Ectodermal cell (in vitro differentiated cells): ENCODE data around the gene SDR42E1. TPM values are rescaled to one million over a fixed set of nuclear protein-coding genes. Genes with fewer than 3 reads are reported as not detected.

Experiments
- H3K27ac ChIP-seq: 2 replicates; pipeline ENCODE4 v1.7.0; 2013; ENCODE audit warnings: mild to moderate bottlenecking, low read depth, low read length; ENCODE audit not compliant: insufficient read depth, poor library complexity, severe bottlenecking
- H3K27me3 ChIP-seq: 2 replicates; pipeline ENCODE4 v1.7.0; 2013; ENCODE audit warnings: mild to moderate bottlenecking, low read length; ENCODE audit not compliant: insufficient read depth, control insufficient read depth, poor library complexity, severe bottlenecking
- H3K36me3 ChIP-seq: one replicate; pipeline ENCODE4 v1.7.0; 2013; ENCODE audit warnings: low read length; ENCODE audit not compliant: control insufficient read depth, insufficient read depth
- H3K4me1 ChIP-seq: one replicate; pipeline ENCODE4 v1.7.0; 2013; ENCODE audit warnings: low read length; ENCODE audit not compliant: control insufficient read depth, insufficient read depth
- H3K4me3 ChIP-seq: 2 replicates; pipeline ENCODE4 v1.7.0; 2013; ENCODE audit warnings: low read depth, low read length, control low read depth; ENCODE audit not compliant: insufficient read depth
- H3K9me3 ChIP-seq: 2 replicates; pipeline ENCODE4 v1.7.0; 2013; ENCODE audit warnings: mild to moderate bottlenecking, low read length, moderate library complexity; ENCODE audit not compliant: control insufficient read depth
- WGBS, 2 experiments: methylation state at CpG; one replicate each; pipeline ENCODE4 v1.1.7; 2013; ENCODE audit warnings: missing lambda C conversion rate in 2 of 2; 5-methylcytosine and 5-hydroxymethylcytosine counted together
- polyA plus RNA-seq, 4 experiments: library from polyadenylated mRNA; stranded (reverse); fragments of 50-300 nt; gene quantifications; one replicate each; pipeline ENCODE4 v1.2.3, GENCODE V29; 2013

The SDR42E1 gene
- 0.06 TPM for polyA plus RNA-seq (2013, experiment 1 of 4)
- polyA plus RNA-seq (2013, experiment 2 of 4) = 0.20 TPM
- not detected for polyA plus RNA-seq (2013, experiment 3 of 4)
- 0.12 TPM for polyA plus RNA-seq (2013, experiment 4 of 4)

DNA sequence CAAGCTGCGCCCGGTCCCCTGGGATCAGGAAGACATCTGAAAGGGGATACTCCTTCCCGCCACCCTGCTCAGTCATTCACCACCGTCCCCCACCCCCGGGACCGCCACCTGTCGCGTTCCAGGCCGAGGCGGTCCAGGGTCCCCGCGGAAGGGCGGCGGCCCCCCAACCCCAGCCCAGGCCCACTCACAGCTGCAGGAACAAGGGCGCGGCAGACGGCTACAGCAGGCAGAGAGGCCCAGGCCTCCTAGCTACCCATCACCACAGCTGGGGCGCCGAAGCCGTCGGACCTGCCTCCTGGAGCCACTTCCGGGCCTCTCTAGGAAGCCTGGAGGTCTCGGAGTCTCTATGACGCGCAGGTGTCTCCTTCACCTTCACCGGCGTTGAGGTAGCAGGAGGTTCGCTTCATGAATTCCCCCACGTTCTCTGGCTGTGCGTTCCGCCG is at the start of gene SDR42E1:
Gene SDR42E1, minus strand, starts transcription at position 272 of the 443 bp plus-strand sequence. CDS start 10,612 bp downstream, outside the sequence.
- 92 to 93% methylated on average over 32 of the region's 32 CpGs for WGBS, 2 experiments
- Histone ChIP-seq H3K4me3 (no peak within 1 kb of the TSS), H3K27me3 (no peaks in the 10 kb centered on the region), H3K27ac (no peak within 1 kb of the TSS), H3K4me1 (no peaks in the 10 kb centered on the region), H3K36me3 (no peaks in the 10 kb centered on the region), H3K9me3 (peaks cover 4% of the 10 kb centered on the region)

DNA sequence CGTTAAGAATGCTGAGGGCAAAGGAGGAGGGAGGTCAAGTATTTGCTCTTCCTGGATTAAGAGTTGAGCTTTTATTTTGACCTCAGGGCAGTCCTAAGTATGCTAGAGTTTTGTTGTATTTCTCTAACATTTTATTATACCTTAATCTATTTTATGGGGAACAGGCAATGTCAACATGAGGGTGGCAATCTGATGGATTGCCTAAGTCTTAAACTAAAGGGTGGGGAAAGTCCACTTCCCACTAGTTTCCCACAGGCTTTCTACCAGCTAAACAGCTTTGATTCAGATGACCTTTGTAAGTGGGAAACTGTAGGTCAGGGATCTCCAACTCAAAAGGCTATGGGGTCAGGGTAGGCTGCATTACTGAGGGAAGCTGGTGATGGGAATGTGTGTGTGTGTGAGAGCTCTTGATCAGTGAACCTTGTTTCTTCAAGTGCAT is 48.7 kb upstream of the SDR42E1 start:
- H3K9me3 ChIP-seq = no peaks in the 10 kb centered on the region
- H3K27me3 ChIP-seq = no peaks in the 10 kb centered on the region
- no peaks in the 10 kb centered on the region for H3K4me1 ChIP-seq
- H3K36me3 ChIP-seq = no peaks in the 10 kb centered on the region
- H3K27ac ChIP-seq = no peak overlapping the region
- H3K4me3 ChIP-seq = no peak overlapping the region
- WGBS, 2 experiments = 92 to 94% methylated on average over 1 of the region's 1 CpG

GRCh38 chr16:82059161-82059982 is 48.1 kb upstream of the SDR42E1 start:
- H3K27ac ChIP-seq = no peak overlapping the region
- 96% methylated on average over 7 to 8 of the region's 8 CpGs for WGBS, 2 experiments
- no peaks in the 10 kb centered on the region for H3K27me3 ChIP-seq
- no peaks in the 10 kb centered on the region for H3K9me3 ChIP-seq
- H3K36me3 ChIP-seq = no peaks in the 10 kb centered on the region
- H3K4me1 ChIP-seq = no peaks in the 10 kb centered on the region
- H3K4me3 ChIP-seq = no peak overlapping the region

GRCh38 chr16:82056550-82056896 is 45.3 kb upstream of the SDR42E1 start:
- 75 to 88% methylated on average over 1 to 2 of the region's 3 CpGs for WGBS, 2 experiments
- no peaks in the 10 kb centered on the region for H3K36me3 ChIP-seq
- no peaks in the 10 kb centered on the region for H3K27me3 ChIP-seq
- no peak overlapping the region for H3K4me3 ChIP-seq
- H3K27ac ChIP-seq = no peak overlapping the region
- no peaks in the 10 kb centered on the region for H3K9me3 ChIP-seq
- H3K4me1 ChIP-seq = no peaks in the 10 kb centered on the region

DNA sequence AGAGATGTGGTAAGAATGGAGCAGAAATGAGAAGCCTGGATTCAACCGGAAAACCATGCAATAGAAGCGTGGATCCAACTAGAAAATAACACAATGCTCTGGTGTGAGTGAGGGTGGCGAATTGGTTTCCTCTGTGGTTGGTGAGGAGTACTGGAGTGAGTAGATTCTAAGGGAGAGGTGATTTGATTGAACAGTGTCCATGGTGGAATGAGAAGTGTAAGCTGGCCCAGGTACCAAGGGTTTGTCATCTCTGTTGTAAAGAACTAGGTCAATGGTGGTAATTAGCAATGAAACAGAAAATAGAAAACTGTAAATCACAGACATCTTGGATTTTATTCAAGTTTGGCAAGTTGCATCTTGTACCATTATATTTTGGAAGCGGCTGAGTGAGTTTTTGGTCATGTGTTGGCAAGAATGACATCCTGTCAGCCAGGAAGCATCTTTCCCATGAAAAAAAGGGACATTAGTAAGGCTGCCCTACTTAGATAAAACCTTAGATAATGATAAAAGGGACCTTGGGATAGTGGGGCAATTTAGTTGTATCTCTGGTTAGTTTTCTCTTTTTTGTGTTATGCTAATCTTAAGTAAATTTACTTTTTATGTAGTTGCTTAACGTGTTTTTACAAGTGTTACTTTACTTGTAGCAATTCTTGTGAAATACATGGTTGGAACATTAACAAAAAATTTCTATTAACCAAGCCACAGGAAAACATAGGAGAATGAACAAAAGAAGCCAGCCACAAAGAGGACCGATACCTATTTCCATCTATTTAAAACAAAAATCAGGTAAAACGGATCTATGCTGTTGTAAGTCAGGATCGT is 44.7 kb upstream of the SDR42E1 start:
- H3K27ac ChIP-seq = no peak overlapping the region
- no peaks in the 10 kb centered on the region for H3K36me3 ChIP-seq
- 94 to 97% methylated on average over 7 of the region's 8 CpGs for WGBS, 2 experiments
- no peak overlapping the region for H3K4me3 ChIP-seq
- H3K9me3 ChIP-seq = no peaks in the 10 kb centered on the region
- no peaks in the 10 kb centered on the region for H3K4me1 ChIP-seq
- no peaks in the 10 kb centered on the region for H3K27me3 ChIP-seq

- H3K27ac ChIP-seq = no peak overlapping the region
- H3K27me3 ChIP-seq = no peaks in the 10 kb centered on the region
- H3K36me3 ChIP-seq = no peaks in the 10 kb centered on the region
- 90 to 92% methylated on average over 3 of the region's 3 CpGs for WGBS, 2 experiments
- no peaks in the 10 kb centered on the region for H3K4me1 ChIP-seq
- no peaks in the 10 kb centered on the region for H3K9me3 ChIP-seq
- no peak overlapping the region for H3K4me3 ChIP-seq
Observed at GRCh38 chr16:82055117-82055516, 43.8 kb upstream of the SDR42E1 start.

DNA sequence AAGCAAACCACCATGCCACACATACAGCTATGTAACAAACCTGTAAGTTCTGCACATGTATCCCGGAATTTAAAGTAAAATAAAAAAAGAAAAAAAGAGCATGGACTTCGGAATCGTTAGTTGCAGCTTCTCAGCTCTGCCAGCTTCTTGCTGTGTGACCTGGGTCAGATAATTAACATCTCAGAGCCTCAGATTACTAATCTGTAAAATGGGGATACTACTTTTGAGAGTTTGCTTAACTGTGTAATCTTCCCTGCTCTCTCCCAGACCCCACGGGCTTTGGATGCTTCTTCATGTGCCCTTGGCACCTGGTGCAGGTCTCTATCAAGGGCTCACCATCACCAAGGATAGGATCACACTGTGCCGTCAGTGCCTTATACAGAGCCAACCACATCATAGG is 40.4 kb upstream of the SDR42E1 start:
- H3K4me3 ChIP-seq = no peak overlapping the region
- no peaks in the 10 kb centered on the region for H3K36me3 ChIP-seq
- H3K4me1 ChIP-seq = no peaks in the 10 kb centered on the region
- no peak overlapping the region for H3K27ac ChIP-seq
- no peaks in the 10 kb centered on the region for H3K27me3 ChIP-seq
- H3K9me3 ChIP-seq = no peaks in the 10 kb centered on the region
- 91 to 93% methylated on average over 5 of the region's 5 CpGs for WGBS, 2 experiments

- Histone ChIP-seq H3K4me3 (no peak overlapping the region), H3K27ac (no peak overlapping the region), H3K4me1 (peaks cover 4% of the 10 kb centered on the region), H3K27me3 (no peaks in the 10 kb centered on the region), H3K9me3 (no peaks in the 10 kb centered on the region), H3K36me3 (no peaks in the 10 kb centered on the region)
- 92 to 94% methylated on average over 4 of the region's 4 CpGs for WGBS, 2 experiments
Observed at GRCh38 chr16:82050909-82051357, 39.7 kb upstream of the SDR42E1 start.

GRCh38 chr16:82050506-82050905 is 39.2 kb upstream of the SDR42E1 start:
- H3K36me3 ChIP-seq = no peaks in the 10 kb centered on the region
- H3K27ac ChIP-seq = no peak overlapping the region
- 88 to 90% methylated on average over 3 of the region's 3 CpGs for WGBS, 2 experiments
- no peaks in the 10 kb centered on the region for H3K27me3 ChIP-seq
- no peaks in the 10 kb centered on the region for H3K9me3 ChIP-seq
- H3K4me1 ChIP-seq = peaks cover 8% of the 10 kb centered on the region
- no peak overlapping the region for H3K4me3 ChIP-seq

DNA sequence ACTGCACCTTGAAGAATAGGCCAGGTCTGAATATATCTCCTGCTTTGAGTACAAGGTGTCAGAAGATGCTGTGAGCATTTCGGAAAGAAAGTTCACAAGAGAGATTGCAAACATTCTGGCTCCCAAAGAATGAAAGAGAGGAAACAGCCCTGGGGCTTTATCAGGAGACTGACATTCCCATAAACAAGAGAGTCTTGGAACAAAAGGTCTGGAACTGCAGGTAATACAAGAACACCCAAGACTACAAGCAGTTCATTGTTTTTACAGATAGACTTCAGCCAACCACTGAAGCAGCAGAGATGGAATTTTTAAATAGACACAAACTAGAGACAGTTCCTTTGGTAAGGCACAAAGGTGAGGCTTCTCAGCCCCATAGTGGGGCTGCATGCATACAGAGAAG is 38.2 kb upstream of the SDR42E1 start:
- H3K4me3 ChIP-seq = no peak overlapping the region
- WGBS, 2 experiments = 94 to 95% methylated on average over 1 of the region's 1 CpG
- H3K4me1 ChIP-seq = peaks cover 13% of the 10 kb centered on the region
- H3K27me3 ChIP-seq = no peaks in the 10 kb centered on the region
- no peak overlapping the region for H3K27ac ChIP-seq
- H3K9me3 ChIP-seq = no peaks in the 10 kb centered on the region
- H3K36me3 ChIP-seq = no peaks in the 10 kb centered on the region
